Neural cell (in vitro differentiated cells): ENCODE measurements around the gene GNRH2.

Experiments
- EP300 ChIP-seq: fragments of 450-650 bp; conservative IDR thresholded peaks from 2 replicates; pipeline ENCODE4 v1.6.1; 2014; ENCODE audit warnings: antibody characterized with exemption, mild to moderate bottlenecking, moderate library complexity; ENCODE audit not compliant: poor library complexity, severe bottlenecking
- EZH2 ChIP-seq: fragments of 200-600, 300-800 bp; shearing (Covaris generic), sonication (generic); IDR thresholded peaks from 2 replicates; pipeline ENCODE4 v1.6.1; 2014; ENCODE audit warnings: antibody characterized with exemption, low read length, borderline replicate concordance, mild to moderate bottlenecking; ENCODE audit not compliant: insufficient read depth, poor library complexity, severe bottlenecking
- MXI1 ChIP-seq: fragments of 450-650 bp; conservative IDR thresholded peaks from 2 replicates; pipeline ENCODE4 v1.6.1; 2014; ENCODE audit warnings: antibody characterized with exemption, mild to moderate bottlenecking; ENCODE audit not compliant: poor library complexity, severe bottlenecking
- POLR2AphosphoS5 ChIP-seq: IDR thresholded peaks from 2 replicates; pipeline ENCODE4 v1.6.1; 2012
- SMC3 ChIP-seq: fragments of 450-650 bp; conservative IDR thresholded peaks from 2 replicates; pipeline ENCODE4 v1.6.1; 2014; ENCODE audit warnings: antibody characterized with exemption, mild to moderate bottlenecking, moderate library complexity; ENCODE audit not compliant: poor library complexity
- TF ChIP-seq, protein P1 (sequence below): fragments of 450-650 bp; IDR thresholded peaks from 2 replicates; pipeline ENCODE4 v1.5.1; 2014; ENCODE audit warnings: antibody characterized with exemption, mild to moderate bottlenecking, moderate library complexity; ENCODE audit not compliant: poor library complexity, severe bottlenecking
- TF ChIP-seq, protein P2 (sequence below): IDR thresholded peaks from 2 replicates; pipeline ENCODE4 v1.6.1; 2012; ENCODE audit warnings: borderline replicate concordance

DNA sequence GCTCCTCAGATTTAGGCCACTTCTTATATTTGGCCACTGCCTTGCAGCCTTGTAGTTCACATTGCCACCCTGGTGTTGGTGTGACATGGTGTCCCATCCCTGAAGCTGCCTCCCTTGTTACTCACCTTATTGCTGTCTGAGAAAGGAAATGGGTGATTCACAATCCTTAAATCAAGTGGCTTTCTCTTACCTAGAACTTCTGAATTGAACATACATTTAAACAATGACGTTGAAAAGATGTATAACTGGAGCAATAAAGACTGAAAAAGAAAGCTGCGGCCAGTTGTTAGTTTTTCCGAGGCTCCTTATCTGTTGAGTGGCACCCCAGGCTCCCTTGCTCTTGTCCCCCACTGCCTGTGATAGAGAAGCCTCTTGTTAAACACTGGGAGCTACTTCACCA is 28.8 kb upstream of the GNRH2 start:
- TF ChIP-seq, protein P1, sequence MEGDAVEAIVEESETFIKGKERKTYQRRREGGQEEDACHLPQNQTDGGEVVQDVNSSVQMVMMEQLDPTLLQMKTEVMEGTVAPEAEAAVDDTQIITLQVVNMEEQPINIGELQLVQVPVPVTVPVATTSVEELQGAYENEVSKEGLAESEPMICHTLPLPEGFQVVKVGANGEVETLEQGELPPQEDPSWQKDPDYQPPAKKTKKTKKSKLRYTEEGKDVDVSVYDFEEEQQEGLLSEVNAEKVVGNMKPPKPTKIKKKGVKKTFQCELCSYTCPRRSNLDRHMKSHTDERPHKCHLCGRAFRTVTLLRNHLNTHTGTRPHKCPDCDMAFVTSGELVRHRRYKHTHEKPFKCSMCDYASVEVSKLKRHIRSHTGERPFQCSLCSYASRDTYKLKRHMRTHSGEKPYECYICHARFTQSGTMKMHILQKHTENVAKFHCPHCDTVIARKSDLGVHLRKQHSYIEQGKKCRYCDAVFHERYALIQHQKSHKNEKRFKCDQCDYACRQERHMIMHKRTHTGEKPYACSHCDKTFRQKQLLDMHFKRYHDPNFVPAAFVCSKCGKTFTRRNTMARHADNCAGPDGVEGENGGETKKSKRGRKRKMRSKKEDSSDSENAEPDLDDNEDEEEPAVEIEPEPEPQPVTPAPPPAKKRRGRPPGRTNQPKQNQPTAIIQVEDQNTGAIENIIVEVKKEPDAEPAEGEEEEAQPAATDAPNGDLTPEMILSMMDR, result no peak
- TF ChIP-seq POLR2AphosphoS5 (no peak), EZH2 (no peak), SMC3 (no peak), MXI1 (no peak), EP300 (no peak)
- TF ChIP-seq, protein P2, sequence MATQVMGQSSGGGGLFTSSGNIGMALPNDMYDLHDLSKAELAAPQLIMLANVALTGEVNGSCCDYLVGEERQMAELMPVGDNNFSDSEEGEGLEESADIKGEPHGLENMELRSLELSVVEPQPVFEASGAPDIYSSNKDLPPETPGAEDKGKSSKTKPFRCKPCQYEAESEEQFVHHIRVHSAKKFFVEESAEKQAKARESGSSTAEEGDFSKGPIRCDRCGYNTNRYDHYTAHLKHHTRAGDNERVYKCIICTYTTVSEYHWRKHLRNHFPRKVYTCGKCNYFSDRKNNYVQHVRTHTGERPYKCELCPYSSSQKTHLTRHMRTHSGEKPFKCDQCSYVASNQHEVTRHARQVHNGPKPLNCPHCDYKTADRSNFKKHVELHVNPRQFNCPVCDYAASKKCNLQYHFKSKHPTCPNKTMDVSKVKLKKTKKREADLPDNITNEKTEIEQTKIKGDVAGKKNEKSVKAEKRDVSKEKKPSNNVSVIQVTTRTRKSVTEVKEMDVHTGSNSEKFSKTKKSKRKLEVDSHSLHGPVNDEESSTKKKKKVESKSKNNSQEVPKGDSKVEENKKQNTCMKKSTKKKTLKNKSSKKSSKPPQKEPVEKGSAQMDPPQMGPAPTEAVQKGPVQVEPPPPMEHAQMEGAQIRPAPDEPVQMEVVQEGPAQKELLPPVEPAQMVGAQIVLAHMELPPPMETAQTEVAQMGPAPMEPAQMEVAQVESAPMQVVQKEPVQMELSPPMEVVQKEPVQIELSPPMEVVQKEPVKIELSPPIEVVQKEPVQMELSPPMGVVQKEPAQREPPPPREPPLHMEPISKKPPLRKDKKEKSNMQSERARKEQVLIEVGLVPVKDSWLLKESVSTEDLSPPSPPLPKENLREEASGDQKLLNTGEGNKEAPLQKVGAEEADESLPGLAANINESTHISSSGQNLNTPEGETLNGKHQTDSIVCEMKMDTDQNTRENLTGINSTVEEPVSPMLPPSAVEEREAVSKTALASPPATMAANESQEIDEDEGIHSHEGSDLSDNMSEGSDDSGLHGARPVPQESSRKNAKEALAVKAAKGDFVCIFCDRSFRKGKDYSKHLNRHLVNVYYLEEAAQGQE, result no peak
